Measurements from ENCODE around the gene PPP1R3A.
A peak's percentile ranks its signal among the peaks of the same experiment; 100 is the strongest.

The PPP1R3A gene

GRCh38 chr7:113828581-113828980, 90.2 kb downstream of the PPP1R3A start:
- POLR2A ChIA-PET: no interaction called here
- TF ChIP-seq ZNF324 (tag by site-specific recombination; IDR thresholded peaks at IDR 0.05) (no peak), ZNF623 (tag by site-specific recombination; IDR thresholded peaks at IDR 0.05) (peak; percentile 77), SCRT2 (tag by site-specific recombination; IDR thresholded peaks at IDR 0.05) (no peak)
- Histone ChIP-seq H3K9me3 (ENCODE audit: control insufficient read depth, insufficient read depth, low read depth, low read length) (no peaks in the 10 kb centered on the region), H3K4me1 (ENCODE audit: control insufficient read depth, insufficient read depth, low read length) (peaks cover 5% of the 10 kb centered on the region; the same call in 1 of the 2 replicates), H3K4me3 (ENCODE audit: low read depth, low read length) (no peak overlapping the region), H3K27ac (ENCODE audit: extremely low read depth, low read depth, low read length) (no peak overlapping the region), H3K36me3 (ENCODE audit: control insufficient read depth in 2 of 2, insufficient read depth in 1 of 2, low read length in 2 of 2) (no peaks in the 10 kb centered on the region)
- CTCF ChIA-PET: no interaction called here
